ENCODE measurements around the gene UBE2M.

Gene UBE2M

GRCh38 chr19:58557221-58558065, 968 bp downstream of the UBE2M start:
- H3K4me3 ChIP-seq (replicated peaks; ENCODE audit: low read depth, low read length): peak overlapping the region; percentile 80
- DNase-seq (ENCODE audit: extremely low read depth, low read depth): no peak
- TF ChIP-seq, protein P1, sequence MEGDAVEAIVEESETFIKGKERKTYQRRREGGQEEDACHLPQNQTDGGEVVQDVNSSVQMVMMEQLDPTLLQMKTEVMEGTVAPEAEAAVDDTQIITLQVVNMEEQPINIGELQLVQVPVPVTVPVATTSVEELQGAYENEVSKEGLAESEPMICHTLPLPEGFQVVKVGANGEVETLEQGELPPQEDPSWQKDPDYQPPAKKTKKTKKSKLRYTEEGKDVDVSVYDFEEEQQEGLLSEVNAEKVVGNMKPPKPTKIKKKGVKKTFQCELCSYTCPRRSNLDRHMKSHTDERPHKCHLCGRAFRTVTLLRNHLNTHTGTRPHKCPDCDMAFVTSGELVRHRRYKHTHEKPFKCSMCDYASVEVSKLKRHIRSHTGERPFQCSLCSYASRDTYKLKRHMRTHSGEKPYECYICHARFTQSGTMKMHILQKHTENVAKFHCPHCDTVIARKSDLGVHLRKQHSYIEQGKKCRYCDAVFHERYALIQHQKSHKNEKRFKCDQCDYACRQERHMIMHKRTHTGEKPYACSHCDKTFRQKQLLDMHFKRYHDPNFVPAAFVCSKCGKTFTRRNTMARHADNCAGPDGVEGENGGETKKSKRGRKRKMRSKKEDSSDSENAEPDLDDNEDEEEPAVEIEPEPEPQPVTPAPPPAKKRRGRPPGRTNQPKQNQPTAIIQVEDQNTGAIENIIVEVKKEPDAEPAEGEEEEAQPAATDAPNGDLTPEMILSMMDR (IDR thresholded peaks at IDR 0.05; ENCODE audit: low read depth, low read length, missing control alignments): no peak

DNA sequence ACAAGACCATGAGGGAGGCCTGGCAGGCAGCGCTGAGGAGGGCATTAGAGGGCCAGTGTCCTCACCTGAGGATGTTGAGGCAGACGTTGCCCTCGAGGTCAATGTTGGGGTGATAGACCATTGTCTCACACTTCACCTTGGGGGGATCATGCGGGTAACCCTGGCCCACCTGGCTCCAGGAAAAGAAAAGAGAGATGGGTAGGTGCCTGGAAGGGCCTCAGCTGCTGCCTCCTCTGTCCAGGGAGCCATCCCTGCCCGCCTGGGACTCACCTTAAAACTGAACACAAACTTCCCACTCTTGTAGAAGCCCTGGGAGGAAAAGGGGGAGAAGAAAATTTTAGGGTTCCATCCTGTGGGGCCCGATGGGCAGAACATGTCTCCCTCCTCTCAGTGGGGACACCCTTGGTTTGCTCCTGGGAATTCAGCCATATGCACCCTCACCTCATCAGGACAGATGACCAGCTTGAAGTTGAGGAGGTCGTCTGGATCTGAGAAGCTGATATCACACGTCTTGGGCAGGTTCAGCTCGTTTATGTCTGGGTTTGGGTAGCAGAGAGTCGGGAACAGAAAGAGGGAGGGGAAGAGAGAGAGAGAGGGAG, 1.7 kb downstream of the UBE2M start:
- DNase-seq (ENCODE audit: extremely low read depth, low read depth): no peak
- TF ChIP-seq, protein P1 (IDR thresholded peaks at IDR 0.05; ENCODE audit: low read depth, low read length, missing control alignments): no peak
- peak overlapping the region; percentile 80 for H3K4me3 ChIP-seq (replicated peaks; ENCODE audit: low read depth, low read length)

GRCh38 chr19:58555920-58556621, 2.3 kb downstream of the UBE2M start:
- peak overlapping the region; percentile 80 for H3K4me3 ChIP-seq (replicated peaks; ENCODE audit: low read depth, low read length)
- DNase-seq (ENCODE audit: extremely low read depth, low read depth): no peak
- TF ChIP-seq, protein P1 (IDR thresholded peaks at IDR 0.05; ENCODE audit: low read depth, low read length, missing control alignments): no peak

GRCh38 chr19:58555369-58555885, 3.0 kb downstream of the UBE2M start:
- DNase-seq (ENCODE audit: extremely low read depth, low read depth): no peak
- H3K4me3 ChIP-seq (replicated peaks; ENCODE audit: low read depth, low read length): peak overlapping the region; percentile 63
- TF ChIP-seq, protein P1 (IDR thresholded peaks at IDR 0.05; ENCODE audit: low read depth, low read length, missing control alignments): no peak

DNA sequence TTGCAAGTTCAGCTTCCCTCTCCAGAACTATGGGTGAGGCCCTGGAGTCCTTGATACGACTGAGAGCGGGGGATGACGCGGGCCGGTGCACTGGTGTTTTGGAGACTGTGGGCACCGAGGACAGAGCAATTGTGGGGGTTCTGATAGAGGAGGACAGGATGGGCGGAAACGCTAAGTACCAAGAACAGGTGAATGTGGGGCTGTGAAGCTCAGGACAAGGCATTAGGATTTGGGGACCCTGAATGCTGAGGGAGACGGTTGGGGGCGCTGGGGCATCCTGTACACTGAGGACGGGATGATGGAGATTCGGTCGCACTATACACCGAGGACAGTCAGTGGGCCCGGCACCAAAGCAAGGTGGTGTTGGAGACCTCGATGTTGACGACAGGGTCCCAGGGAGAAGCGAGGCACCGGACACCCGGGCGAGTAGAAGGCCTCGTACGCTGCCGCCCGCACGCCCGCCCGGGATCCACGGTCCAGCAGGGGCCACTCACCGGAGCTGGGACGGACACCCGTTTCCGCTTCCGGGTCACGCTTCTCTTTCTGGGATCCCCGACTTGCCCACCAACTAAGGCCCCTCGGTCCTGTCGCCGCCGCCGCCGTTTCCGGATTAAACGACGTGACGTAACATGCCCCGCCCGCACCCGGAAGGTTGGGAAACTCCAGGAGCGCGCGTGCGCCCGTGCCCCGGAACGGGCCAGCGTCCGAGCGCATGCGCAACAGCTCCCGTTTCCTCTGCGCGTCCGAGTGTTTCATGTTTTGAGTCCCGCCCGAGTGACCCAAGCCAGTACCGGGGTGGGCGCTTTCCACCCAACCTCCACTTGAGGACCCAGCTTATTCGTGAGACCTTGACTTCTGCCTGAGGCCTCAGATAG, 3.7 kb downstream of the UBE2M start, which contains the start of gene CHMP2A:
CHMP2A (minus strand) TSS at position 612 of the 875 bp plus-strand sequence. CDS start 893 bp downstream, outside the sequence.
- DNase-seq (ENCODE audit: extremely low read depth, low read depth): peak; percentile 87
- TF ChIP-seq, protein P1 (IDR thresholded peaks at IDR 0.05; ENCODE audit: low read depth, low read length, missing control alignments): no peak
- peak within 1 kb of the TSS; percentile 63 for H3K4me3 ChIP-seq (replicated peaks; ENCODE audit: low read depth, low read length)

Data from HFF-Myc (cell line).